HG02852 (cell line): ENCODE measurements around the gene PSMC4.

Experiments
- ATAC-seq: cut with Tn5 transposase; IDR thresholded peaks from one replicate; pipeline ENCODE4 v1.9.1; 2021; ENCODE audit warnings: mild to moderate bottlenecking, moderate library complexity; ENCODE audit not compliant: unreplicated experiment

The PSMC4 gene

DNA sequence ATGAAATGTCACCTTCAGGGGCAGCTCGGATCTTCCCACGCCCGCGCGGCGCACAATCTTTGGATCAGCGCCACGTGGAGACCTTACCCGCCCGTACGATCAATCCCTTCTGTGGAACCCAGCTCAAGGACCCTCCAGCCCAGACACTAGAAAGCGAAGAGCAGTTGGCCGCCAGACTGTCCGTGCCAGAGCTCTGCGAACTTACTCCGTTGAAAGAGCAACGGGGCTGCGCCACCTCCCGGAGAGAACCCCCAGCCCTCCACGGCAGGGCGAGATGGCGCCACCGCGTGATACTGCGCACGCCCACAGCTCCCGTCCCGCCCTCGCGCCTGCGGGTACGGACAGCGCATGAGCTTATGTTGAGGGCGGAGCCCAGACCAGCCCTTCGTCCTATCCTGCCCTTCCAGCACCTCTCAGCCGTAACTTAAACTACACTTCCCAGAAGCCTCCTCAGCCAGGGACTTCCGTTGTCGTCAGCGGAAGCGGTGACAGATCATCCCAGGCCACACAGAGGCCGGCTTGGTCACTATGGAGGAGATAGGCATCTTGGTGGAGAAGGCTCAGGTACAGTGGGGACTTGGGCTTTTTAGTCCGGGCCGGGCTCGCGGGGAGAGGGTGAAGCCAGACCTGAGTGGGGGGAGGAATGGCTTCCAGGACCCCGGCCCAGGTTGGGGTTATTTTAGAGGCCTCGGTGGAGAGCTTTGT is at the start of gene PSMC4:
PSMC4 (plus strand) TSS at position 491 of the 705 bp plus-strand sequence; CDS start at position 529, 38 bp downstream.
- ATAC-seq = peak; percentile 95

DNA sequence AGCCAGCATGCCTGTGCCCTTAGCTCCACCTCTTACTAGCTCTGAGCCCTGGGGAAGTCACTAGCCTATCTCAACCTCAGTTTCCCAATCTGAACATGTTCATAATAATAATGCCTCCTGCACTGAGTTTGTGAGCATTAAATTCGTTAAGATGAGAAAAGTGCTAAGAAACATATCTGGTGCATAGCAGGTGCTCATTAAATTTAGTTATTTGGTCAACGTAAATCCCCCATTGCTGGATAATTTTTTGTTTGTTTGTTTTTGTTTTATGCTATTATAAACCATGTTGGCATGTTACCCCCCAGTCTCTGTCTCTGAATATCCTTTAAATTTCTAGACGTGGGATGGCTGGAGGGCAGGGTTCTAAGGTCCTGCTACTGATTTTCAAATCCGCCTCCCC is 47.1 kb upstream of the PSMC4 start:
- no peak for ATAC-seq

GRCh38 chr19:39924389-39924788 is 46.6 kb upstream of the PSMC4 start:
- ATAC-seq = no peak

DNA sequence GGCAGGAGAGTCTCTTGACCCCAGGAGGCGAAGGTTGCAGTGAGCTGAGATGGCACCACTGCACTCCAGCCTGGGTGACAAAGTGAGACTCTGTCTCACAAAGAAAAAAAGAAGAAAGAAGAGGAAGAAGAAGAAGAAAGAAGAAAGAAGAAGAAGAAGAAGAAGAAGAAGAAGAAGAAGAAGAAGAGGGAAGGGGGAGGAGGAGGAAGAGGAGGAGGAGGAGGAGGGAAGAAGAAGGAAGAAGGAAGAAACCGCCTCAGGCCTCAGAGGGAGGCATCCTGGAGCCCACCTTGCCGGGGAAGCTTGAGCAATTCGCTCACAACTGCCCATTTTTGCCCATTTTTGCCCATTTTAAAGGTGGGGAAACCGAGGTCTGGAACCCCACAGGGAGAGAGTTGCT is 46.0 kb upstream of the PSMC4 start:
- no peak for ATAC-seq

- ATAC-seq = no peak
These were observed 44.7 kb upstream of the PSMC4 start for GRCh38 chr19:39926170-39926760.

DNA sequence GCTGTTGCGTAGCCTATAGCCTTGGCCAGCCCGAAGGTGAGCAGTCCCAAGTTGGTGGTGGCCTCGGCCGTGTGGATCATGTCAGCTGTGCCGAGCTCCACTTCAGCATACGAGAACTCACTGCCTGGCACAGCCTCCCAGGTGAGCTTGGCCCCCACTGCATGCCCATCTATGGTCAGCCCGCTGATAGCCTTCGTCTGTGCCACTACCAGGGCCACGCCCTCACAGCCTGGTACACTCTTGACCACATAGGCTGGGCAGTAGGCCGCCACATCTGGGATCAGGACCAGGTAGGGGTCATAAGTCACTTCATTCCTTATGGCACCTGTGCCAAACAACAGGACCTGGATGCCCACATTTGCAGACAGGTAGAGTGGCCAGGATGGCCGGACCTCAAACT is 43.9 kb upstream of the PSMC4 start:
- ATAC-seq = no peak

- ATAC-seq = no peak
These were observed 43.2 kb upstream of the PSMC4 start for GRCh38 chr19:39927524-39928356.

DNA sequence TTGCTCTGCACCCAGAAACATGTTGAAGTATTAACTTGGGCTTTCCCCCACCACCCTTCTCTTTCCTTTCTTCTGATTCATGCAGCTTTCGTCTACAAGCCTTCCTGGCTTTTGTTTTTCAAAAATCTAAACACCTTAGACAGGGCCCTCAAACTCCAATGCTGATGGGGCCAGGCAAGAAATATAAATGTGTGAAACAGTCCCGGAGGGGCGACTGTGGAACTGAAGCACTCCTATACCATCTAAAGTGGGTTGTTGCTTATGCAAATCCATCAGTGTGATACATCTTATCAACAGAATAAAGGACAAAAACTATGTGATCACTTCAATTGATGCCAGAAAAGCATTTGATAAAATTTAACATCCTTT is 42.6 kb upstream of the PSMC4 start:
- no peak for ATAC-seq

DNA sequence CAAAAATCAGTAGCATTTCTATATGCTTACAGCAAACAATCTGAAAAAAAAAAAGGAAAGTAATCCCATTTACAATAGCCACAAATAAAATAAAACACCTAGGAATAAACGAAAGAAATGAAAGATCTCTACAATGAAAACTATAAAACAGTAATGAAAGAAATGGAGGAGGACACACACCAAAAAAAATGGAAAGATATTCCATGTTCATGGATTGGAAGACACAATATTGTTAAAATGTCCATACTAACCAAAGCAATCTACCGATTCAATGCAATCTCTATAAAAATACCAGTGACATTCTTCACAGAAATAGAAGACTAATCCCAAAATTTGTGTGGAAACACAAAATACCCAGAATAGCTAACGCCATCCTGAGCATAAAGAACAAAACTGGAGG is 41.2 kb upstream of the PSMC4 start:
- no peak for ATAC-seq

DNA sequence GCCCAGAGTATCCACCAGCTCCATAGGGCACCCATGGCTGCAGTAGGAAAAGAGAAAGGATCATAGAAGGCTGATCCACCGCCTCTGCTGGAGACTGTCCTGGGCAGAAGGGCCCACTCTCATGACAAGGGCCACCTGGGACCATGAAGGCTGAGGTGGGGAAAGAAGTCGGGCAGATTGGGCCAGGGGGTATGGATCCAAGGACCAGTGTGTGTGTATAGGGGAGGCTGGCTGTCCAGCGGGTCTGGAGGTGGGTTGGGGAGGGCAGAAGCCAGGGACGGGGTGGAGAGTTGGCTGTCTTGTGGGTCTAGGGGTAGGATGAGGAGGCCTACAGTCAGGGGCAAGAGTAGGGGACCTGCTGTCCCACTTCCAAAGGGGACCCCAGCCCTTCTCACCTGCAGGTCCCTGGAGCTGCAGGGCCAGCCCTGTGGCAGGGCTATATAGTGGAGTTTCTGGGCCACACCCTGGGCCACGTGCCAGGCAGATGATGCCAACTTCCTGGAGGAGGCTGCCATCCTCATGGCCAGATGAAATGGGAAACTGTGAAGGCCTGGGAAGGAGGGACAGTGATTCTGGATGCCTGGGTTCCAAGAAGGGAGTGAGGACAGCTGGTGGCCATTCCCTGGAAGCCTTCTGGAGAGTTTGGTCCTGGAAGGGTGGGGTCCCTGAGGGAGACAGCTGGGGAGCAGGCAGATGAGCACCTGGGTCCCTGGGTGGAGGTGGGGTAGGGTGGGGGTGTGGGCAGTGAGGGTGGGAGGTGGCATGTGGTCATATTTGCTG is 36.2 kb upstream of the PSMC4 start, which contains the start of gene FCGBP:
FCGBP (minus strand) TSS at position 51 of the 780 bp plus-strand sequence.
- no peak for ATAC-seq

DNA sequence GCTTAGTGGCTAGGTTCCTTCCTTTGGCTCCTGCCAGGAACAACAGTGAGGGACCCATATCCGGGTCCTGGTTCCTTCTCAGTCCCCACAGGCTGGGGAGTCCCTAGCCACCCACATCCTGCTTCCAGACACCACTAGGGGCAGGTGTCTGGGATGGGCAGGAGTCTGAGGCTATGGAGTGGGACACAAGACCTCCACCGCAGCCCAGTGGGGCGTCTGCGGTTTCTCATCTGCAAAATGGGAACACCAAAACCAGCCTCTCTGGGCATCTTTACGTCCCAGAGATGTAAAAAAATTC is 35.7 kb upstream of the PSMC4 start:
- ATAC-seq = no peak

- ATAC-seq = no peak
These were observed 34.9 kb upstream of the PSMC4 start for GRCh38 chr19:39936020-39936419.

DNA sequence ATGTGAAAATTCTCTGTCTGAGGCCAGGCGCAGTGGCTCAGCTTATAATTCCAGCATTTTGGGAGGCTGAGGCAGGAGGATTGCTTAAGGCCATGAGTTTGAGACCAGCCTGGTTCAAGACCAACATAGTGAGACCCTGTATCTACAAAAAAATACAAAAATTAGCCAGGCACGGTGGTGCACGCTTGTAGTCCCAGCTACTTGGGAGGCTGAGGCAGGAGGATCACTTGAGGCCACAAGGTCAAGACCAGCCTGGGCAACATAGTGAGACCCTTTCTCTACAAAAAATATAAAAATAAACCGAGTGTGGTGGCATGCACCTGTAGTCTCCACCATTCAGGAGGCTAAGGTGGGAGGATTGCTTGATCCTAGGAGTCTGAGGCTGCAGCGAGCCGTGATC is 34.3 kb upstream of the PSMC4 start:
- no peak for ATAC-seq

- ATAC-seq = no peak
These were observed 33.8 kb upstream of the PSMC4 start for GRCh38 chr19:39937094-39937720.

GRCh38 chr19:39937787-39938186 is 33.2 kb upstream of the PSMC4 start:
- ATAC-seq = no peak

DNA sequence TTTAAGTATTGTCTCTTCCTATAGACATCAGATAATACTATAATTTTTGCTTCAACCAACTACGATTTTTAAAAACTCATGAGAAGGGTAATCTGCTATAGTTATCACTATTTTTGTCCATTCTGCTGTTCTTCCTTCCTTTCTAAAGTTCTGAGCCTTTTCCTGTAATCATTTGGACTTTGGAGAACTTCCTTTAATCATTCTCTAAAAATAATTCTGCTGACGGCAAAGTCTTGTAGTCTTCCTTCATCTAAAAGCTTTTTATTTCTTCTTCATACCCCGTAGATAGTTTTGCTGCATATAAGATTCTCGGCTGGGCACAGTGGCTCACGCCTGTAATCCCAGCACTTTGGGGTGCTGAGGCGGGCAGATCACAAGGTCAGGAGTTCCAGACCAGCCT is 31.4 kb upstream of the PSMC4 start:
- ATAC-seq = no peak

DNA sequence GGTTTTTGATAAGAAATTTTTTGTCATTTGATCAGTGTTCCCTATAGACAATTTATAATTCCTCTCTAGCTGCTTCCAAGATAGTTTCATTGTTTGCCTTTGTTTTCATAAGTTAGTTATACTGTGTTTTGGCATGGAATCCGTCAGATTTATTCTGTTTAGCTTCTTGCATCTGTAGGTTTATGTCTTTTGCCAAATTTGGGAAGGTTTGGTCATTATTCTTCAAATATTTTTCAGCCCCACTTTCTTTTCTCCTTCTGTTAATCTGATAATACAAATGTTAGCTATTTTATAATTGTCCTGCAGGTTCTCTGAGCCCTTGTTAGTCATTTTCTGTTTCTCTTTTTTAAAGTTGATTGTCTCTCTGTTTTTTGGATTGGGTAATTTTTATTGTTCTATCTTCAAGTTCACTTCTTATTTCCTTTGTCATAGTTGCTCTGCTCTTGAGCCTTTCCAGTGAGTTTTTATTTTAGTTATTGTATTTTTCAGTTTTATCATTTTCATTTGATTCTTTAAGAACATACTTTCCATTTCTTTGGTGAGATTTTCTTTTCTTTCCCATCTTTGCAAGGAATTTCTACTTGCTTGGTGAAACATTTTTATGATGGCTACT is 30.6 kb upstream of the PSMC4 start:
- ATAC-seq = no peak

DNA sequence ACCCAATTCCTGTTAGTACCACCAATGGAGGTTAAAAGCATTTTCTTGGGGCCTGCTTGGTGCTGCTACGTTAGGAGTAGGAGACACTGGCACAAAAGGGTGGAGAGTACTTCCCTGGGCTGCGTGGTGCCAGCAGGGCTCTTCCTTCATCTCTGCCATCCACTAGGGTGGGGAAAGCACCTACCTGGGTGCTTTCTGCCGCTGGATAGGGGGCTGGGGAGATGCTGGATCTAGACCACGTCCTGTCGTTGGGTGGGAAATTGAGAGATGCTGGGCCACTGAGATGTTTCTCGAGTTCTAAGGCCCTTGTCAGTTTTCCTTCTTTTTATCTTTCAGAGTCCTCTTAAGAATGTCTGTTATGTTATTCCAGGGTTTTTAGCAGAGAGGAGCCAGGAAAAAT is 29.8 kb upstream of the PSMC4 start:
- ATAC-seq = no peak

GRCh38 chr19:39941615-39942365 is 29.2 kb upstream of the PSMC4 start:
- ATAC-seq = peak; percentile 64

DNA sequence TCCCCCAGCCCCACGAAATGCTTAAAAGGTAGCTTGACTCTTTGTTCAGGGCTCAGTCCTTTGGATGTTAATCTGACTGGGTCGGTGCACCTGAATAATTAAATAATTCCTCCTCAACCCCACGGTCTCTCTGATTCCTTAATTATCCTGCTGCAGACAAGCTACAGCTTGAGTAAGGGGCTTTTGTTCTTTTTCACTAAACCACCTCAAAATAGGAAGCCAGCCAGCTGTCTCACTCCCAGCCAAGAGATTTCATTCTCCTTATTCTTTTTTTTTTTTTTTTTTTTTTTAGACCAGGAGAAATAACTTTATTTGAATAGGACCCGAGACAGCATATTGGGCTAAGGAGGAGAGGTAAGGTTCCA is 28.6 kb upstream of the PSMC4 start:
- ATAC-seq = no peak
